ENCODE results near the gene AP2A2.

The AP2A2 gene

DNA sequence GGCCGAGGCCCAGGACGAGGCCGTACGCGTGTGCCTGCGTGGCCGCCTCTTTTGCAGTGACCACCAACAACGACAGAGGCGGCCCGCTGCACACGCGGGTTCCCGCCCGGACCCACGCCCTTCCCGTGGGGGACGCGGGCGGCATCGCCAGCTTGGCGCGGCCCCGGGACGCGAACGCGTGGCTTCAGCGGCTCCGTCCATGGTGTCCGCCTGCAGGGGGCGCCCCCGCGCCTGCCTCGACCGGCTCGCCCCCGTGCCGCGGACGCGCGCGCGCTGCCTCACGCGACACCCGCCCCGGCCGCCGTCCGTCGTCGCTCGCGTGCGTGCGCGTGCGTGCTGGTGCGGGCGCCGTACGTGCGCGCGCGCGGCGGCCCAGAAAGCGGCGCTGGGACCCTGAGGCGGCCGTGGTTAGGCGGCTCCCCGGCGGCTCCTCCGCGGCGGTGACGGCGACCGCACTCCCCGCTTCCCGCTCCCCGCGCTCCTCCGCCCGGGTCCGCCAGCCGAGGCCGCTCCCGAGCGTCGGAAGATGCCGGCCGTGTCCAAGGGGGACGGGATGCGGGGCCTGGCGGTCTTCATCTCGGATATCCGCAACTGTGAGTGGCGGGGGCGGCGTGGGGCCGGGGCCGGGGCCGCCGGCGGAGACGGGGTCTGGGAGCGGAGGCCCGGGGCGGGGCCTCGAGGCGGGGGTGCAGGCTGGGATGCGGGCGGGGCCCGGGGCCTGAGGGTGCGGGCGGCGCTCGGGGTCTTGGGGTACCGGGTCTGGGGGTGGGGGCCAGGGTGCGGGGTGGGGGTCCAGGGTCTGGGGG lies at the start of gene AP2A2:
AP2A2 (plus strand) TSS at position 375 of the 806 bp plus-strand sequence; CDS start at position 527, 152 bp downstream.
- peak; percentile 90 for DNase-seq

DNA sequence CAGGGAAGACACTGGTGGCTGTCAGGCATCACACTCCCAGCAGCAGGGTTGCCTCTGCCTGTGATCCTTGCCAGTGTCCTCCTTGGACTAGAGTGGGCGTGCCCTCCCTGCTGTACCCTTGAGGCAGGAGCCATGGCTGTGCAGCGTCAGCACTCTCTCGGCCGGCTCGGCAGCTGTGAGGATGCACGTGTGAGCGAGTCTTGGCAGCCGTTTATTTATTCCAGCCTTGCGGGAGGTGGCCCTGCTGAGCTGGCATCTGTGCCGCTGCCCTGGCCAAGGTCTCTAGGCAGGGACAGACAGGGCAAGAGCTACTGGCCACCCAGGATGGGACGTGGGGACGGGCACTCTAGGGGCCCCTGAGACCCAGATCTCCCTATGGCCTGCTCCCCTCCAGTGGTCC lies 49.1 kb upstream of the AP2A2 start:
- no peak for DNase-seq

DNA sequence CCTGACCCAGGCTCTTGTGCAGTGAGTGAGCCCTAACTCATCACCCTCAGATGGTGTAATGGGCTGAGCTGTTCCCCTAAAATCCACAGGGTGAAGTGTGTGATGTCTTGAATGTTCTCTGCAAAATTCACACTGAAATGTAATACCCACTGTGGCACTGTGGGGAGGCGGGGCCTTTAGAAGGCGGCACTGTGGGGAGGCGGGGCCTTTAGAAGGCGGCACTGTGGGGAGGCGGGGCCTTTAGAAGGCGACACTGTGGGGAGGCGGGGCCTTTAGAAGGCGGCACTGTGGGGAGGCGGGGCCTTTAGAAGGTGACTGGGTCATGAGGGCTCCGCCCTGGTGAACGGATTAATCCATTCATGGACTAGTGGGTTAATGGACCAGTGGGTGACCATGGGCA lies 48.1 kb upstream of the AP2A2 start:
- peak; percentile 11 for DNase-seq

DNA sequence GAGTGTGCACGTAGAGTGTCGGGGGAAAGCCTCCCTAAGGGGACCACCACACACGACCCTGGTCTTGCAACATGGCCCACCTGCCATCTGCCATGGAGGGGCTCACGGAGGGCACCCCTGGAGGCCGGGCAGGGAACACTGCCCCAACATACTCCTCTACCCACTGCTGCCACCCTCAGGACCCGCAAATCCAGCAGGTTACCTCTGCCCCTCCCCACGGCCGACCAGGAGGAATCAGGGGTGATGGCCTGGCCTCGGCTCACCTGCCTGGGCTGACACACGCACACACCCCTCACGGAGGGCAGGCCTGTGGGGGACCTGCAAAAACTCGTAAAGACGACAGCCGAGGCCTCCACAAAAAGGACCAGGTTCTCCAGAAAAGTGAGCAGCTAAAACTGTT lies 45.2 kb upstream of the AP2A2 start:
- no peak for DNase-seq

DNA sequence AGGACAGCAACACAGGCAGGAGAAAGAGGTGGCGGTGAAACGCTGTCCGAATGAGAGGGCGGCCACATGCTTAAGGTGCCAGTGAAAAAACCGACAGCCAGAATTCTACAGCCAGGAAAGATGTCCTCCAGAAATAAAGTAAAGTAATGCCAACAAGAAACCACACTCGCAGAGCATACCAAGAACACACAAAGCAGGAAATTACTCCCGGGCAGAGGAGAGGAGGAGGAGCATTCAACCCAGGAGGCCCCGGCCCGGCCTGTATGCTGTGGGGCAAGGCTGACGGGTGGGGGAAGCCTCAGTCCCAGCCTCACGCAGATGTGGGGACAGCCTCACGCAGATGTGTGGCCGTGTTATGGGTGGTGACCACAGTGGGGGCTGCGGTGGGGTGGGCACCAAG lies 43.1 kb upstream of the AP2A2 start:
- DNase-seq: no peak

DNA sequence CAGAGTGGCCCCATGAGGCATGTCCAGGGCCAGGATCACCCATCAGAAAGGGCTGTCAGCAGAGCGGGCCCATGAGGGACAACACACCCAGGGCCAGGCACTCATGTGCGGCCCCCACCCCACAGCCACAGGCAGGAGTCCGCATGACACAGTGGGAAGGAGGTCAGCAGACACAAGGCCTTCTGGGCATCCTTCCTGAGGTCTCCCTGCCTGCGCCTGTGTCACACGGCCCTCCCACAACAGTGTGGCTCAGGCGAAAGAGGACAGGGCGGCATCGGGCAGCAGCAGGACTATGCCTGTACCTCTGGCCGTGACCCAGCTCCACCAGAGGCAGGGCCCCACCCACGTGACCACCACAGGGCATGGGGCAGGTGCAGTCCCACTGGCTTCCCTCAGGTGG lies 42.1 kb upstream of the AP2A2 start:
- no peak for DNase-seq

DNA sequence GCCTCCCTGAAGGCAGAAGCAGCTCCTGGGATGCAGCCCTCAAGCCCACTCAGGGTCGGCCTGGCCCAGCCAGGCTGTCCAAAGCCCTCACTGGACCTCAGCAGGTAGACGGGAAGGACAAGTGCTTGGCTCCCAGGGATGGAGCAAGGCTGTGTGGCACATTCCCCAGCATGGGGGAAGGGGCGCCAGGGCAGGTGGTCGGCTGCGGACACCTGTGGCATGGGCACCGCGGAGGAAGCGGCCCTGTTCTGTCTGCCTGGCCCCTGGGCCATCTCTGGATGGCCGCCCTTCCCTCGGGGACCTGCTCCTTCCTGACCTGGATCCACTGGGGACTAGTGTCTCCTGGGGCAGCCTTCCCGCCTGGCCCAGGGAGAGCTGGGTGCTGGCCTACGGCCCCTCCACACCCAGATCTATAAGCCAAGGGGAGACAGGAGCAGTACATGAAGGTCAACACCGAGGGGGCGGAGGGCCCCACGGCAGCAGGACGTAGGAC lies 41.0 kb upstream of the AP2A2 start:
- no peak for DNase-seq

DNA sequence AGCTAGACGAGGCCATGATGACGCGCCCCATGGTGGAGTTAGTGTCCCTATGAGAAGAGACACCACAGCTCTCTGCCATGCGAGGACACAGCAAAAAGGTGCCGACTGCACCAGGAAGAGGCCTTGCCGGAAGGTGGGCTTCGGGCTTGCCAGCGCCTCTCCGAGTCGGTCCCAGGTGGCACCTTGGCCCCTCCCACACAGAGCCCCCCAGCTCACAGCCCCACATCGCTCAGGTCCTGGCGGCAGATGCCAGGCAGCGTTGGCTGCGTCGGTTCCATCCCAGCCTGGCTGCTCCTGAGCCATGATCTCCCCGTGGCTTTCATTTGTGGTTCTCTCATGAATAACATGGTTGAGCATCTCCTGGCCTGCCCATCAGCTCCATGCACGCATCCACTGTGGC lies 39.1 kb upstream of the AP2A2 start:
- DNase-seq: no peak

DNA sequence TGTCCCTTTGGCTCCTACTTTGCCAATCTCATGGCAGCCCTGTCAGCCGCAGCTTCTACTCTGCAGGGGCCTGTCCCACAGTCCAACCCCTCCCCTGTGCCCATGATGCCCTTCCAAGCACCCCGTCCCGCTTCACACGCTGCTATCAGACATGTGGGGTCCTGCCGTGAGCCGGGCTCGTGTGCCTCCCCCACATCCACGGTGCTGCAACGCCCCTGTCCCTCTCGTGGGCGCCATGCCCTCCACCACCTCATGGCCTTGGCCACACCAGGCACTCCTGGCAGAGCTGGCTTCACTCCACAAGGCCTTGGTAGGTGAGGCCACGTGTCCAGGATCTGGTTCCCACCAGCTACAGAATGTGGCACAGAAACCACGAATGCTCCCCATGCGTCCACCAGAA lies 38.1 kb upstream of the AP2A2 start:
- DNase-seq: no peak

DNA sequence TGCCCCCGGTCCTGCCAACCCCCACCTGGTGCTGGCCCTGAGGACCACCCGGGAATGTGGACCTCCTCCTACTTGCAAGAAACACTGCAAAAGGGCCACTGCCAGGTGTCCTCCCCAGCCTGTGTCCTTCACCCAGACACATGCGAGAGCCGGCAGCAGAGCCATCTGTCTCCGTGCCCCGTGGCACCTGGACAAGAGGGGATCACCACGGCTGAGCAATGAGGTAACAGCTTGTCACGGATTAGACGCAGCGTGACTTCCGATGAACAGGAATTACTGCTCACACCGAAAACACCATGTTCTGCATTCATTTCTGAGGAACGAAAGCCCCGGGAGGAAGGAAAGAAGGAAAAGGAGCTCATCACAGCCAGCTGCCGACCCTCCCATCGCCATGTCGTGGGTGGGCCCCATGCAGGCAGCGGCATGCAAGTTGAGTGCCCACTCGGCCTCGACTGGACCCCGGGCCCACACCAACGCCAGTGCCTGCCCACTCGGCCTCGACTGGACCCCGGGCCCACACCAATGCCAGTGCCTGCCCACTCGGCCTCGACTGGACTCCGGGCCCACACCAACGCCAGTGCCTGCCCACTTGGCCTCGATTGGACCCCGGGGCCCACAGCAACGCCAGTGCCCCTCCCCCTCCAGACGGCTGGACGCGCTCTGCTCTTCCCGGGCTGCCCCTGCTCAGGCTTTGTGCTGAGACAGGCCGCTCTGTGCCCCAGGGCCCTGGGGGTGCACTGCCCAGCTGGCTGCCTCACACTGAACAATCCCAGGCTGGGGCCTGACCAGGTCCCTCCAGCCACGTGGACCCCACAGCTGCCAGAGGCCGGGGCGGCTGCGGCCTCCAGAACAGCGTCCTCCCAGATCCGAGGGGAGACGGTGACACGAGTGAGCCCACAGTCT lies 37.1 kb upstream of the AP2A2 start:
- DNase-seq: no peak

DNA sequence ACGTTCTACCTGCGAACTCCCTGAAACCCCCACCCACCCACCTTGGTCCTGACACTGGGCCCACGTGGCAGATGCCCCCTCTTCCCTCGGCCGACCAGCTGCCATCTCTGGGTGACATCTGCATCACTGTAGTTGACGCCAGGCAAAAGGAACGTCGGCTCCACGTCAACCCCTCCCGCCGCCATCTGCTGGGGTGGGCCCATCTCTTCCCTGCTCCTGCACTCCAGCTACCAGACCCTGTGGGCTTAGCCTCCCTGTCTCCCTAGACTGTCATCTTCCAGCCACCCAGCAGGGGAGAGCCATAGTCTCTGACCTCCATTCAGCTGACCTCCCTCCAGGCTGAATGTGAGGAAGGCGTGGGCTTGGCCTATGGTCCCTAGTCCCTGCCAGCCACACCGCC lies 36.4 kb upstream of the AP2A2 start:
- no peak for DNase-seq

DNA sequence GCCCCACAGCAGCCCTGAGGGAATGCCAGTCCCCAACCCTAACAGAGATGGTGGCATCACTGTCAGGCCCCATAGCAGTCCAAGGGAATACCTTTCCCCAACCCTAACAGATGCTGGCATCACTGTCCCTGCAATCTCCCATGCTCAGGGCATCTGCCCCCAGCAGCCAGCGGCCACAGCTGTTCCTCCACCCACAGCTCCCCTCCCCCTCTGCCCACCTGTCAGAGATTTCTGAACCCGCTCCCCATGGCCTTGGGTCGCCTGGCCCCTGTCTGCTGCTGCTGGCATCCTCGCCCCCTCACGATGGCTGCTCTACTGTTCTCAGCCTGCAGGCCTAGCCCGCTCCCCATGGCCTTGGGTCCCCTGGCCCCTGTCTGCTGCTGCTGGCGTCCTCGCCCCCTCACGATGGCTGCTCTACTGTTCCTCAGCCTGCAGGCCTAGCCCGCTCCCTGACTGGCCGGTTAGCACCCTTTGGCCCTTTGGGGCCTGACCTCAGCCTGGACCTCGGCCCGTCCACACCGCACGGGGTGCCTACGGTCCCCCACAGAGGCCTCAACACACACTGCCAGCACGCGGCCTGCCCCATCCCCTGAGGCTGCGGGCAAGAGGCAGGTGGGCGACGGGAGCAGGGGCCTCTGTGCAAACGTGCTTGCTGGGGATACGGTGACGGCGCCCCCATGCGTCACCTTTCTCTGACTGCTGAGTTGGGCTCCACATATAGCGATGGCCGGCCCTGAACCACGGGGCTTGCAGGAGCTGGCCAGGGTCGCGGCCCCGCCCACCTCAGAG lies 35.8 kb upstream of the AP2A2 start:
- no peak for DNase-seq

DNA sequence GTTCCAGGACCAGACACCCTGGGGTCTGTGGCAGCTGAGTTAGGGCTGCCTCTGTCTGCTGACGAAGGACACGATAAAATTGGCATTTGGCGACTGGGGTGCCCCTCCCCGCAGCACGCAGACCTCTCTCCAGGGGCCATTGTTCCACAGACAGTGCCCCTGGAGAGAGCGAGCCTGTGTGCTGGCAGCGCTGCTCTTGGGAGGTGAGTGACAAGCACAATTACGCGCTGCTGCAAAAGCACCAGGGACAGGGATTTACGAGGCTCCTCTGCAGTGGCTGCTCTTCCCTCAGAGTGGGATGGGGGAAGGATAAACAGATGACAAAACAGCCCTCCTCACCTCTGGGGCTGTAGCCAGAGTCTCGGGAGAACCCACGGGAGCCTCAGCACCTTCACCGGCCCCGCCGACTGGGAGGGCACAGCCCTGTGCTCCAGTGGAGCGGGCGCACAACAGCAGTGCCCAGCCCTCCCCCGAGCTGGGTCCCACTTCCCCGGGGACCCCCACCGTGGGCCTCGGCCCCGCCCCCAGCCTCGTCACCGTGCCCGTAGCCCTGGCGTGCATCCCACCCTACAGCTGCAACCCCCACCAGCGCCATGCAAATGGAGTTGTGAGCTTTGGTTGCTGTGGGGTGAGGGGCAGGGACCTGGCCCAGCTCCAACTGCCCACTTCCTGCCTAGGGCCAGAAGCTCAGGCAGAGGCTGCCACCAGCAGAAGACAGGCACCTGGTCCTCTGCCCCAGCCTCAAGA lies 34.7 kb upstream of the AP2A2 start:
- DNase-seq: no peak

DNA sequence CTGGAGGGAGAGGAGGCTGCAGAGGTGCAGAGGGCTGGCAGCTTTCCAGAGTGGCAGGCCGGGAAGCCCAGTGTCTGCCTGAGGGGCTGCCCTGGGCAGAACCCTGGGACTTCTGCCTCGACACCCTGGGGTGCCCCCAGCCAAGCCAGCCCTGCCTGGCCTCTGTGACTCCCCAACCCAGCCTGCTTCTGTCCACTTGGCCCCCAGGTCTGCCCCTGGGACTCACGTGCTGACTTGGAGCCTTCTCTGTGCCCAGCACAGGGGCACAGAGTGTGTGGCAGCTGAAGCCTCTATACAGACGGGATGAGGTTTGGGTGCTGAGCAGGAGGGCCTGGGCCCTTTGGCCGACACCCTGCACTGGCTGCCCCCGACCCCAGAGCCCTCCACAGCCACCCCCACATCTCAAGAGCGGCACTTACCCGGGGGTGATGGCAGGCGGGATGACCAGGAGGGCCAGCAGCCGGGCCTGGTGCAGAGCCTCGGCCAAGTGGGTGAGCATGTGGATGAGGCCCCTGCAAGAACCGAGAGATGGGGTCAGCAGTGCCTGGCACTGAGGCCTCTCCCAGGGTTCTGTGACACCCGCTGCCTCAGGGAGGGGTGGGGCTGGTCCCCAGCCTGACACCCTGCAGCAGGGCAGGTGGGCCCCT lies 32.5 kb upstream of the AP2A2 start:
- DNase-seq: no peak

DNA sequence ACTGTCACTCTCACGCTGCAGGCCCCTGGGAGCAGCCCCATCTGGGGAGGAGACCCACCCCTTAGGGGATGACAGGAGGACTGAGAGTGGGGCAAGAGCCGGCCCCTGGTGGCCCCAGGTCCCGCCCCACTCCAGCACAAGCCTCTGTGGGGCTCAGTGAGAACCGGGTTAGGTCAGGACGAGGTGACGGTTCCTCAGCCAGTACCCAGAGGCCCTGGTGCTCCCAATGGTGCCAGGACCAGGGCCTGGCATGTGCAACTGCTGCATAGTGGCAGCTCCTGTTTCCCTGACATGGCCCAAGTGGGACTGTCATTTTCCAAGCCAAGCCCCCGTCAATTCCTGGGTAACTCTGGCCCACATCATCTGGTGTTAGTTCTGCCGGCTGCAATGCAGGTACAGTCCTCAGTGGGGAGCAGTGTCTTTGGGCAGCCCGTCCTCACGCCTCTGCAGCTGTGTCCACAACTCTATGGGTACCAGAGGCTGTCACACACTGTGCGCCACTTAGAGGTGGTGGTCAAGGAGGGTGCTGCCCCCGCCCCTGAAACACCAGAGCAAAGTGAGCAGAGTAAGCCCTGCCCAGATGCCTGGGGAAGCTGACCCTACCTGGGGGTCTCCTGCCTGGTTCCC lies 31.0 kb upstream of the AP2A2 start:
- no peak for DNase-seq

DNA sequence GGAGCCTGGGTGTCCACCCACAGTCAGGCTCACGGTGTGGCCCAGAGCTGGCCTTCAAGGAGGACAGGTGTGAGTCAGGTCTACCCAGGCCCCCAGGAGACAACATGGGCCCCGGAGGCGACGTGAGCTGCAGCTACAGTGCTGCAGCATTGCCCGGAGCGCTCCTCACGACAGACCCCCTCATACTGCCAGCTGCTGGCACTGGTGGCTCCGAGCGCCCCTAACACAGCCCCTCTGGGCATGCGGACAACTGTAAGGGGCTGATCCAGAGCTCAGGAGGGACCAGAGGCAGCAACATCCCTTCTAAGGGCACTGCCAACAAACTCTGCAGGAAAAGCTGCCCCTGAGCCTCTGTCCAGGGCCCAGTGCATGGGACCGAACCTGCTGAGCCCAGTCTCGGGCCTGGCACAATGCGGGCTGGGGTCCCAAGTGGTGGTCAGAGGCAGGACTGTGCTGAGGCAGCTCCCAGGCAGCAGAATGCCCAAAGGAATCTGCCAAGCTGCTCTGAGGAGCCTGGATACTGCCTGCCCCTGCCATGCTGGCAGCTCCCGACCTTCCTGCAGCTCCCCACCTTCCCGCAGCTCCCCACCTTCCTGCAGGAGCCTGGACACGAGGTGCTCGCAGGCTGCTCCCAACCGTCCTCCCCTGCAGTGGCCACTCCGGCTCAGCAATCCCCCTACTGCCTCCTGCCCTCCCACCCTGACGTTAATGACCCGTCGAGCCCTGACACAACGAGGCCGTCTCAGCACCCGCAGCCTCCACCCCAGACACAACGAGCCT lies 30.1 kb upstream of the AP2A2 start:
- no peak for DNase-seq

DNA sequence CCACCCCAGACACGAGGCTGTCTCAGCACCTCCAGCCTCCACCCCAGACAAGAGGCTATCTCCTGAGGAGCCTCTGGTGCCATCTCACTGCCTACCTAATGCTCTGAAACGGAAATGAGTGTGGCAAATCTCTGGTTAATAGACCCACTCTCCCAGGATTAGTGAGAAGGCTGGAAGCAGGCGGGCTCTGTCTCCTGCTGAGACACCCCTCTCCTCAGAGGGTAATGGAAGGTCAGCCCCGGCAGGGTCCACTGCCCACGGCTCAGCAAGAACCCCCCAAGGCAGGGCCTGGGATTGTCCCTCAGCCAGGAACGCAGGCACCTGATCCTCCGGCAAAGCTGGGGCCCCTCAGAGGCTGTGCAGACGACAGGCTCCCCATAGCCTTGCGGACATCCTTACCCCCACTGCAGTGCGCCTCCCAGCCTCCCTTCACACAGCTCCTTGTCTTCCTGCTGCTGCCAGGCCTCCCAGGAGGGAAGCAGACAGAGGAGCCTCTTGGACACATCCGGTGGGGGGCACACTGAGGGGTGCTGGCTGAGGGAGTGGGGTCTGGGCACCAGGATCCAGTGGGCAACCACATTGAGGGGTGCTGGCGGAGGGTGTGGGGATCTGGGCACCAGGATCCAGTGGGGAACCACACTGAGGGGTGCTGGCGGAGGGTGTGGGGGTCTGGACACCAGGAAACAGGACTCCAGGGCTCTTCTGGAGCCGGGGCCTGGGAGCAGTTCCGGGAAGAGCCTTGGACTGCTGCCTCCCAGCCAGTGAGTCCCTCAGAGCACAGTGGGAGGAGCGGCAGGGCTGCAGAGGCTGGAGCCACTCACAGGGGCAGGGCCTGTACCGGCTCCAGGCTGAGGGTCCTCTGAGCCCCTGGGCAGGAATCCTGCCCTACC lies 28.2 kb upstream of the AP2A2 start:
- DNase-seq: no peak

DNA sequence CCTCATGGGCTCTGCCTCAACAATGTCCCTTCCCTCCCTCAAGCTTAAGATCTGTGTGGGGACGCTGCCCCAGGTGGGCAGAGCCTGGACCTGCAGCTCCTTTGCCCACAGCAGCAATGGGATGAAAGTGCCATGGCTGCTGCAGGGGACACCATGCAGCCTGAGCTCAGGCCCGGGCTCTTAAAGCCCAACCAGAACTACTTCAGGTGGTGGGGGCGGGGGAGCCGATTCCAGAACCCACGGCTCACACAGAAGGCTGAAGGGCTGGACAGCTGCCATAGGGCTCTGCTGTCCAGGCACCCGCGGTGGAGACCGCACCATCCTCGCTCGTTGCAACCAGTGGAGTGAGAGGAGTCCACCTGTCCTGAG lies 27.5 kb upstream of the AP2A2 start:
- DNase-seq: no peak

DNA sequence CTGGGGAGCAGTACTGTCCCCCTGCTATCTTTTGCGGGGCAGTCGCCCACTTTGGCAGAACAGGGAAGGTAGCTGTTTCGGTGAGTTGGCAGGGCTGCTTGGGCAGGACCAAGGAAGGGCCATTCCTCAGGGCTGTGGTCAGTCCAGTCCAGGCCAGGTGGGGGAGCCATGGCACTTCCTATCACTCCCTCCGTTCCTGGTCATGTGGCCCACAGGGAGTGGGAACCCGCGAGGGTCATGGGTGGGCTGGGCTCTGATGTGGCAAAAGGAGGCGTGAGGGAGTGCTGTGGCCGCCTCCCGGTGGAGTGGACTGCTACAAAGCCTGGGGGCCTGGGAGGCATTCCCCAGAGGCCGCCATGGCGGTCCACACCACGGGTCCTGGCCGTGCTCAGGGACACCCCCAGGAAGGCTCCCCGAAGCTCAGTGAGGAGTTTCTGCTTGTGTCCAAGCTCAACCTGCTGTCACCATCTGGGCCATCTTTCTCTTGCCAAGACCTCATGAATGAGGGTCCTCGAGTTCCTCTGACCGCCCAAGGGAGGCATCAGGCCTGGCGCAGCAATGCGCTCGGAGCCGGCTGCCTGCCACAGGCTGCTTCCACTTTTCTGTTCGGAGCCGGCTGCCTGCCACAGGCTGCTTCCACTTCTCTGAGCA lies 27.0 kb upstream of the AP2A2 start:
- DNase-seq: no peak

All from CD4-positive, alpha-beta T cell treated with Interleukin-17A for 1 hour (primary cell).